Caco-2 (cell line): ENCODE measurements around the gene MOK. TPM values are rescaled to one million over a fixed set of nuclear protein-coding genes. Genes with fewer than 3 reads are reported as not detected.

Experiments
- BruUV-seq: library from RNA; stranded (reverse); fragments of 400-500 nt; replicated peaks from 2 replicates; lab custom pipeline; 2021; lab: Mats Ljungman, UMichigan
- CTCF ChIA-PET: fragments of 300-600 bp; sonication (Branson Sonifier 250); formaldehyde crosslinking; loops from one replicate; lab custom pipeline; 2022; ENCODE audit warnings: antibody characterized with exemption; lab: Charles Lee
- POLR2A ChIA-PET: fragments of 300-600 bp; sonication (Branson Sonifier 250); formaldehyde crosslinking; loops from one replicate; lab custom pipeline; 2022; ENCODE audit warnings: antibody characterized with exemption; lab: Charles Lee
- DNase-seq, 2 experiments: peaks; one replicate each; pipeline versions ENCODE4 v3.0.0 to v3.0.0-alpha.2; 2020 to 2022
- H3K27me3 ChIP-seq: replicated peaks from 2 replicates; pipeline ENCODE4 v1.6.0; 2011; ENCODE audit warnings: low read length; ENCODE audit not compliant: control insufficient read depth, insufficient read depth
- H3K36me3 ChIP-seq: 2 replicates; pipeline ENCODE4 v1.5.1; 2011; ENCODE audit warnings: low read length; ENCODE audit not compliant: control insufficient read depth, insufficient read depth
- H3K4me1 ChIP-seq: fragments of 250-450 bp; sonication (Bioruptor Pico); 2 replicates; pipeline ENCODE4 v1.5.1; 2020; ENCODE audit warnings: mild to moderate bottlenecking
- H3K4me3 ChIP-seq: 2 replicates; pipeline ENCODE4 v1.5.1; 2011; ENCODE audit warnings: low read depth, mild to moderate bottlenecking, control low read depth, low read length
- H3K9me3 ChIP-seq: fragments of 250-450 bp; sonication (Bioruptor Pico); 2 replicates; pipeline ENCODE4 v1.5.1; 2020; ENCODE audit warnings: mild to moderate bottlenecking, moderate library complexity
- H3K27ac Mint-ChIP-seq: one replicate; pipeline ENCODE4 v1.8.0; 2022; ENCODE audit warnings: mixed read lengths; ENCODE audit not compliant: unreplicated experiment
- H3K27me3 Mint-ChIP-seq: one replicate; pipeline ENCODE4 v1.8.0; 2022; ENCODE audit warnings: mixed read lengths; ENCODE audit not compliant: insufficient read depth, unreplicated experiment
- H3K36me3 Mint-ChIP-seq: one replicate; pipeline ENCODE4 v1.8.0; 2022; ENCODE audit warnings: mild to moderate bottlenecking, mixed read lengths; ENCODE audit not compliant: insufficient read depth, unreplicated experiment
- H3K4me1 Mint-ChIP-seq: one replicate; pipeline ENCODE4 v1.8.0; 2022; ENCODE audit warnings: low read depth, mixed read lengths; ENCODE audit not compliant: unreplicated experiment
- H3K4me3 Mint-ChIP-seq: one replicate; pipeline ENCODE4 v1.8.0; 2022; ENCODE audit warnings: mild to moderate bottlenecking, moderate library complexity, mixed read lengths; ENCODE audit not compliant: unreplicated experiment
- H3K9me3 Mint-ChIP-seq: one replicate; pipeline ENCODE4 v1.8.0; 2022; ENCODE audit warnings: mixed read lengths; ENCODE audit not compliant: unreplicated experiment
- CTCF ChIP-seq, 2 experiments: fragments of 200-600 bp in 1 of 2; IDR thresholded peaks; 1 replicate in 1 of 2; 2 replicates in 1 of 2; pipeline versions ENCODE4 v1.5.1 to v1.8.0; 2011 to 2022; ENCODE audit warnings: antibody characterized with exemption in 1 of 2, control low read depth in 1 of 2, inconsistent platforms in 1 of 2, low read depth in 1 of 2, low read length in 1 of 2, mild to moderate bottlenecking in 1 of 2, moderate library complexity in 1 of 2; ENCODE audit not compliant: insufficient read depth in 1 of 2, severe bottlenecking in 1 of 2, unreplicated experiment in 1 of 2
- intact Hi-C: fragments of 100-400 bp; cut with micrococcal nuclease; formaldehyde crosslinking; loops from one replicate; pipeline ENCODE4 v1.10.0; 2022; ENCODE audit not compliant: unreplicated experiment
- total RNA-seq: library from RNA; stranded (reverse); gene quantifications from 2 replicates; pipeline ENCODE4 v1.2.3, GENCODE V29; 2022

MOK gene
- total RNA-seq, 1 experiment from 2014 or later: 1.4 TPM

GRCh38 chr14:102249981-102250380 lies 55.0 kb downstream of the MOK start:
- no peaks in the 10 kb centered on the region for H3K27me3 Mint-ChIP-seq
- intact Hi-C loops: no loop called here
- H3K4me3 Mint-ChIP-seq: no peak overlapping the region
- POLR2A ChIA-PET: no interaction called here
- no peaks in the 10 kb centered on the region for H3K9me3 Mint-ChIP-seq
- H3K27me3 ChIP-seq: no peaks in the 10 kb centered on the region
- no peaks in the 10 kb centered on the region for H3K4me1 Mint-ChIP-seq
- H3K27ac Mint-ChIP-seq: no peak overlapping the region
- CTCF ChIA-PET: no interaction called here
- no peak for TF ChIP-seq CTCF (IDR thresholded peaks at IDR 0.05; ENCODE audit: insufficient read depth in 1 of 2, low read depth in 1 of 2, low read length in 1 of 2, severe bottlenecking in 1 of 2, unreplicated experiment in 1 of 2)
- no peak overlapping the region for H3K4me3 ChIP-seq
- no peaks in the 10 kb centered on the region for H3K36me3 Mint-ChIP-seq
- DNase-seq: no peak
- BruUV-seq: no TSS peak
- no peaks in the 10 kb centered on the region for H3K4me1 ChIP-seq
- H3K9me3 ChIP-seq: no peaks in the 10 kb centered on the region
- H3K36me3 ChIP-seq: no peaks in the 10 kb centered on the region

GRCh38 chr14:102249041-102249440 lies 55.9 kb downstream of the MOK start:
- no peak overlapping the region for H3K4me3 Mint-ChIP-seq
- H3K36me3 ChIP-seq: no peaks in the 10 kb centered on the region
- no peaks in the 10 kb centered on the region for H3K27me3 ChIP-seq
- no peaks in the 10 kb centered on the region for H3K9me3 ChIP-seq
- H3K4me3 ChIP-seq: no peak overlapping the region
- H3K9me3 Mint-ChIP-seq: no peaks in the 10 kb centered on the region
- no peak overlapping the region for H3K27ac Mint-ChIP-seq
- no peaks in the 10 kb centered on the region for H3K36me3 Mint-ChIP-seq
- no peak for TF ChIP-seq CTCF (IDR thresholded peaks at IDR 0.05; ENCODE audit: insufficient read depth in 1 of 2, low read depth in 1 of 2, low read length in 1 of 2, severe bottlenecking in 1 of 2, unreplicated experiment in 1 of 2)
- DNase-seq: no peak
- CTCF ChIA-PET: no interaction called here
- BruUV-seq: no TSS peak
- intact Hi-C loops: no loop called here
- no peaks in the 10 kb centered on the region for H3K4me1 ChIP-seq
- POLR2A ChIA-PET: no interaction called here
- H3K27me3 Mint-ChIP-seq: no peaks in the 10 kb centered on the region
- H3K4me1 Mint-ChIP-seq: no peaks in the 10 kb centered on the region

GRCh38 chr14:102248121-102248520 lies 56.8 kb downstream of the MOK start:
- Histone ChIP-seq H3K27me3 (no peaks in the 10 kb centered on the region), H3K9me3 (no peaks in the 10 kb centered on the region), H3K4me1 (no peaks in the 10 kb centered on the region), H3K36me3 (no peaks in the 10 kb centered on the region), H3K4me3 (no peak overlapping the region)
- TF ChIP-seq CTCF (IDR thresholded peaks at IDR 0.05; ENCODE audit: insufficient read depth in 1 of 2, low read depth in 1 of 2, low read length in 1 of 2, severe bottlenecking in 1 of 2, unreplicated experiment in 1 of 2): no peak
- intact Hi-C loops: no loop called here
- Mint-ChIP-seq H3K4me3 (no peak overlapping the region), H3K27me3 (no peaks in the 10 kb centered on the region), H3K27ac (no peak overlapping the region), H3K36me3 (no peaks in the 10 kb centered on the region), H3K4me1 (no peaks in the 10 kb centered on the region), H3K9me3 (no peaks in the 10 kb centered on the region)
- BruUV-seq: no TSS peak
- no peak for DNase-seq
- CTCF ChIA-PET: no interaction called here
- POLR2A ChIA-PET: no interaction called here
